Bronchial epithelial cell (primary cell): ENCODE data around the gene TSGA10IP. TPM values are rescaled to one million over a fixed set of nuclear protein-coding genes. Genes with fewer than 3 reads are reported as not detected.

ENCODE experiments used
- DNase-seq: peaks from one replicate; pipeline ENCODE4 v3.0.0-alpha.2; 2010; ENCODE audit warnings: low read depth
- FAIRE-seq: peaks from 2 replicates; lab custom pipeline; 2011; peaks lifted over from hg19 to GRCh38; lab: Jason Lieb, UNC
- H3K27me3 ChIP-seq: 2 replicates; pipeline ENCODE4 v1.5.1; 2011; ENCODE audit warnings: low read length; ENCODE audit not compliant: control insufficient read depth, insufficient read depth
- H3K36me3 ChIP-seq: 2 replicates; pipeline ENCODE4 v1.5.1; 2011; ENCODE audit warnings: low read length; ENCODE audit not compliant: control insufficient read depth, insufficient read depth
- H3K4me3 ChIP-seq: 2 replicates; pipeline ENCODE4 v1.5.1; 2011; ENCODE audit warnings: mild to moderate bottlenecking, low read depth, low read length, control low read depth
- CTCF ChIP-seq: IDR thresholded peaks from 2 replicates; pipeline ENCODE4 v1.5.1; 2011; ENCODE audit warnings: mild to moderate bottlenecking, moderate library complexity, low read length, control low read depth, inconsistent platforms; ENCODE audit not compliant: insufficient read depth, severe bottlenecking
- total RNA-seq: library from RNA; depleted of rRNA; stranded (reverse); fragments of >200 nt; gene quantifications from 2 replicates; pipeline ENCODE4 v1.2.1, GENCODE V29; 2014

TSGA10IP gene
- under 0.01 TPM in 1 of 2 replicates, not detected in the other for total RNA-seq

GRCh38 chr11:65945430-65945911, at the start of gene TSGA10IP:
TSGA10IP (plus strand) TSS chr11:65945480; CDS start chr11:65945676, 196 bp downstream.
- DNase-seq (no peak), FAIRE-seq (no peak)
- H3K36me3 ChIP-seq, result no peaks in the 10 kb centered on the region
- H3K27me3 ChIP-seq, result no peaks in the 10 kb centered on the region
- TF ChIP-seq CTCF, result no peak
- H3K4me3 ChIP-seq, result no peak within 1 kb of the TSS

- Histone ChIP-seq H3K27me3 (no peaks in the 10 kb centered on the region), H3K4me3 (no peak overlapping the region), H3K36me3 (peaks cover 15% of the 10 kb centered on the region)
- no peak for DNase-seq
- no peak for FAIRE-seq
- TF ChIP-seq CTCF, result no peak
Observed at GRCh38 chr11:65895482-65895981, 49.7 kb upstream of the TSGA10IP start.

- FAIRE-seq, result no peak
- no peak overlapping the region for H3K4me3 ChIP-seq
Observed at GRCh38 chr11:65896034-65896999, 49.0 kb upstream of the TSGA10IP start.

GRCh38 chr11:65897020-65897471, 48.2 kb upstream of the TSGA10IP start:
- no peak for DNase-seq
- TF ChIP-seq CTCF, result no peak
- FAIRE-seq, result no peak
- Histone ChIP-seq H3K4me3 (no peak overlapping the region), H3K36me3 (peaks cover 15% of the 10 kb centered on the region), H3K27me3 (no peaks in the 10 kb centered on the region)

More at GRCh38 chr11:65896034-65896999, 49.0 kb upstream of the TSGA10IP start:
- Histone ChIP-seq H3K36me3 (peaks cover 15% of the 10 kb centered on the region), H3K27me3 (no peaks in the 10 kb centered on the region)
- DNase-seq, result no peak
- no peak for TF ChIP-seq CTCF

- FAIRE-seq (no peak), DNase-seq (peak; percentile 67)
- no peak for TF ChIP-seq CTCF
- peaks cover 15% of the 10 kb centered on the region for H3K36me3 ChIP-seq
- H3K27me3 ChIP-seq, result no peaks in the 10 kb centered on the region
- peak overlapping the region; percentile 100 for H3K4me3 ChIP-seq
Observed at GRCh38 chr11:65898656-65899355, 46.5 kb upstream of the TSGA10IP start.
